CD4-positive, alpha-beta T cell treated with Interleukin-17A for 1 hour (primary cell): ENCODE results near the gene LCE4A.

Experiments
- DNase-seq: peaks from one replicate; pipeline ENCODE4 v3.0.0-alpha.2; 2020

LCE4A gene

DNA sequence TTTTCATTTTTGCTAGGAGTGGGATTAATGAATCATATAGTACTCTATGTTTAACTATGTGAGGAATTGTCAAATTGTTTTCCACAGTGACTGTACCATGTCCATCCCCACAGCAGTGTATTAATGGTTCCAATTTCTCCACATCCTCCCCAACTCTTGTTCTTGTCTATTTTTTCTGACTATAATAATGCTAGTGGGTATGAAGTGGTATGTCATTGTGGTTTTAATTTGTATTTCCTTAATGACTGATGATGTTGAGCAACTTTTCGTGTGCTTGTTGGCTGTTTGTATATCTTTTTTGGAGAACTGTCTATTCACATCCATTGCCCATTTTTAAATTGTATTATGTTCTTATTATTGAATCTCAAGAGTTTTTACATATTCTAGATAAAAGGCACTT lies 39.9 kb downstream of the LCE4A start:
- no peak for DNase-seq

DNA sequence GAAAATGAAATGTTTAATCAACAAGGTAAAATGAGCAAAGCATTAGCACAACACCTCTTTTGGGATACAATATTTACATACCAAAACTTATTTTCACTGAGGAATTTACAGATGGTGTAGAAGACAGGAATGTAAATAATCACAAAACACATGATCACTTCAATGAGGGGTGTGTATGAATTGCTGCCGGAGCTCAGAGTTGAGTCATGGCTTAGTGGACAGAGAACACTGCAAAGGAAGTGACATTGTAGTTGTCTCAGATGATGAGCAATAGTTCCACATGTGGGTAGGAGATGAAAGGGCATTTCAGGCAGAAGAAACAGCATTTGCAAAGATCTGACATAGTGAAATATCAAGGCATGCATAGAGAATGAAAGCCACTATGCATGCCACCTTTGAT lies 44.3 kb downstream of the LCE4A start:
- DNase-seq, result no peak

DNA sequence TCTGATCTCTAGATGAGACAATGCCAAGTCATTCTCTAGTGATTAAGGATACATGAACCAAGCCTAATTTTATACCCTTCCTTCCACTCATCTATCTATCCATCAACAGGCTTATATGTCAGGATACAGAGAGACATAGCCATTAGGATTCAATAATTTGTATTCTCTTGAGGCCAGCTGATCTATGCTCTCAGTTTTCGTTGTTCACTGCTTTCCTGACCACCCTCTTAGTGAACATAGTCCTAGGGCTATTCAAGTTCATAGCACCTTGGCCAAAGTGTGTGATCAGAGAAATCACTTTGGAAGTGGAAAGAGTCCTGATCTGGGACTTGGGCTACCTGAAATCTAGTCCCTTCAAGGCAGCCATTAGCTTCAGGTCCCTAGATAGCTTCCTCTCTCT lies 45.6 kb downstream of the LCE4A start:
- no peak for DNase-seq

DNA sequence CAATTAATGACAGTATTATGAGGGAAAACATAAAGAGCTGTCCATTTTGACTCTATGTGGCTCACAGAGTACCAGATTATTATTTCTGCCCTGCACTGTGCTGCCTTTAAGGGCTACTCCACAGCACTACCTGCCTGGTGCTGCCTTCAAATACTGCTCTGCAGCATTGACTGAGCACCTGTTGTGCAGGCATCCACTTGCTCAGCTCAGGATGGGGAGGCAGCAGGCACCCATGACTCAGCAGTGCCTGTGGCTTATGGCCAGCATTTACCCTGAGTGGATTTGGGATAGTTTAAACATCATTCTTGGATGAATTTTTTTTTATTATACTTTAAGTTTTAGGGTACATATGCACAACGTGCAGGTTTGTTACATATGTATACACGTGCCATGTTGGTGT lies 48.9 kb downstream of the LCE4A start:
- no peak for DNase-seq

DNA sequence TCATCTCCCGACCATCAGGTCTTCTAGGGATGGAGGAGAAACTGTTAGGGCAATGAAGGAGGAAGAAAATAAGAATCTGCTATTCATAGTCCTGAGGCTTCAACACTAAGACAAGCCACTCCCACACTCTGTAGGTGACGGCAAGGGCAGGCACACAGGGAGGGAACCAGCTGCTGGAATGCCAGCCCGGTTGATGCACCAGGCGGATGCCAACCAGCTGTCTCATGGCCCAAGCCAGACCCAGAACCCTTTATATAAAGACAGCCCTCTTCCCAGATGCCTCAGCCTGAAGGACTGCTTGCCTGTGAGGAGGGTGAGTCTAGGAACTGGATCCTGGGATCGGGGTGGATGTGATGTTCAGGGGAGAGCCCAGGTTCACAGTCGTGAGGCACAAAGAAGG lies 49.8 kb downstream of the LCE4A start, which contains the start of gene KPRP:
TSS of gene KPRP (plus strand) at position 279 of the 400 bp plus-strand sequence. CDS start 1,564 bp downstream, outside the sequence.
- no peak for DNase-seq

DNA sequence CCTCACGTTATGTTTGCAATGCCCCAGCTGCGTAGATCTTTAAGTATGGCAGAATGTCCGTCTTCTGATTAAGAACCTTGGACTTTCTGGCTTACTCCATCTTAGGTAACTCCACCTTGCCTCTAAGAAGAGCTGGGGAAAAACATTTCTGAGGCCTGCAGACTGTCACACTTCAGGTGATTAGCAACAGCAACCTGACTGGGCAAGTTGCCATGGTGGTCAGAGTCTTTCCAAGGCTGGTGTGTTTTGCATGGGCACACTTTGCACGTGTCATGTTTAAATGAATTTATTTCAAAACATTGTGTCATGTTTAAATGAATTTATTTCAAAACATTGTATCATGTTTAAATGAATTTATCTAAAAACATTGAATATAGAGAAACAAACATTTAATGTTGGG lies 50.7 kb downstream of the LCE4A start:
- no peak for DNase-seq
